Measurements from ENCODE around the gene GCH1. TPM values are rescaled to one million over a fixed set of nuclear protein-coding genes. Genes with fewer than 3 reads are reported as not detected.

Gene GCH1
- total RNA-seq, 1 experiment from 2014 or later: 16.7 TPM

DNA sequence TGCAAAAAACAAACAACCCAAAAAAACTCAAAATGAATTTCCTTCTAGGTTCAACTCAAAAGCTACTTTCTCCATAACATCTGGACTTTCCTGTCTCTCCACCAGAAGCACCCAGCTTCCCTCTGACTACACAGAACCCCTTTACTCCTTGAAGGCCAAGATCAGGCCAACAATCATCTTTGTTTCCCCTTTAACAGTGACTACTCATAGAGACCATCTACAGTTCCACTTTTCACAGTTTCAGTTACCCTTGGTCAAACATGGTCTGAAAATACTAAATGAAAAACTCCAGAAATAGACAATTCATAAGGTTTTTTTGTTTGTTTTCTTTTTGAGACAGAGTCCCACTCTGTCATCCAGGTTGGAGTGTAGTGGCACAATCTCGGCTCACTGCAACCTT, 11.8 kb downstream of the GCH1 start:
- Histone ChIP-seq H2AFZ (ENCODE audit: low read depth, low read length, poor library complexity, severe bottlenecking) (no peak overlapping the region), H3K9ac (ENCODE audit: low read length) (no peak overlapping the region), H3K79me2 (ENCODE audit: insufficient read depth, low read length) (no peaks in the 10 kb centered on the region; the same call in 1 of the 2 replicates), H3K4me1 (ENCODE audit: control insufficient read depth in 1 of 2, insufficient read depth in 2 of 2, low read length in 2 of 2) (no peaks in the 10 kb centered on the region), H3K27ac (ENCODE audit: low read depth, low read length) (no peak overlapping the region), H3K4me3 (replicated peaks in 1 of 2; ENCODE audit: low read depth in 1 of 2, low read length in 2 of 2) (no peak overlapping the region), H4K20me1 (ENCODE audit: insufficient read depth) (no peaks in the 10 kb centered on the region), H3K9me3 (ENCODE audit: control insufficient read depth in 1 of 2, insufficient read depth in 1 of 2, low read depth in 1 of 2, low read length in 2 of 2) (no peaks in the 10 kb centered on the region), H3K36me3 (ENCODE audit: control insufficient read depth in 1 of 2, insufficient read depth in 2 of 2, low read length in 2 of 2) (no peaks in the 10 kb centered on the region), H3K27me3 (ENCODE audit: insufficient read depth, low read length) (no peaks in the 10 kb centered on the region), H3K9me2 (ENCODE audit: insufficient read depth) (no peaks in the 10 kb centered on the region), H3K4me2 (ENCODE audit: low read length) (no peak overlapping the region)
- DNase-seq (ENCODE audit: low read depth, low spot score) (no peak), ATAC-seq (no peak)
- TF ChIP-seq ZFX (IDR thresholded peaks at IDR 0.05) (no peak), FOSL1 (IDR thresholded peaks at IDR 0.05; ENCODE audit: low read depth) (no peak), YY1 (IDR thresholded peaks at IDR 0.05; ENCODE audit: extremely low read depth, insufficient replicate concordance, low read depth, low read length) (no peak), JUND (IDR thresholded peaks at IDR 0.05) (no peak), CBX3 (IDR thresholded peaks at IDR 0.05; ENCODE audit: low read depth) (no peak), EZH2 (IDR thresholded peaks at IDR 0.05) (no peak), SIN3A (IDR thresholded peaks at IDR 0.05; ENCODE audit: low read depth) (no peak), SP1 (IDR thresholded peaks at IDR 0.05; ENCODE audit: low read depth) (no peak)
- TF ChIP-seq, protein P1, sequence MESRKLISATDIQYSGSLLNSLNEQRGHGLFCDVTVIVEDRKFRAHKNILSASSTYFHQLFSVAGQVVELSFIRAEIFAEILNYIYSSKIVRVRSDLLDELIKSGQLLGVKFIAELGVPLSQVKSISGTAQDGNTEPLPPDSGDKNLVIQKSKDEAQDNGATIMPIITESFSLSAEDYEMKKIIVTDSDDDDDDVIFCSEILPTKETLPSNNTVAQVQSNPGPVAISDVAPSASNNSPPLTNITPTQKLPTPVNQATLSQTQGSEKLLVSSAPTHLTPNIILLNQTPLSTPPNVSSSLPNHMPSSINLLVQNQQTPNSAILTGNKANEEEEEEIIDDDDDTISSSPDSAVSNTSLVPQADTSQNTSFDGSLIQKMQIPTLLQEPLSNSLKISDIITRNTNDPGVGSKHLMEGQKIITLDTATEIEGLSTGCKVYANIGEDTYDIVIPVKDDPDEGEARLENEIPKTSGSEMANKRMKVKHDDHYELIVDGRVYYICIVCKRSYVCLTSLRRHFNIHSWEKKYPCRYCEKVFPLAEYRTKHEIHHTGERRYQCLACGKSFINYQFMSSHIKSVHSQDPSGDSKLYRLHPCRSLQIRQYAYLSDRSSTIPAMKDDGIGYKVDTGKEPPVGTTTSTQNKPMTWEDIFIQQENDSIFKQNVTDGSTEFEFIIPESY (IDR thresholded peaks at IDR 0.05; ENCODE audit: extremely low read depth, insufficient replicate concordance, low read length): no peak
- BruUV-seq (replicated peaks): no TSS peak
- RAD21 ChIA-PET (ENCODE audit: low non-redundant PET in 1 of 2, low total read pairs in 2 of 2, uncharacterized antibody in 2 of 2, unreplicated experiment in 2 of 2): no interaction called here
- POLR2A ChIA-PET: interaction anchor here (1.1 kb wide), 1 partner anchor 9 kb away, joined by 3 read pairs; no protein-coding TSS in a partner anchor
- intact Hi-C loops (cut with micrococcal nuclease): no loop called here
- CTCF ChIA-PET: interaction anchor here (1.3 kb wide), 1 partner anchor 13 kb away, joined by 3 read pairs; no protein-coding TSS in a partner anchor

DNA sequence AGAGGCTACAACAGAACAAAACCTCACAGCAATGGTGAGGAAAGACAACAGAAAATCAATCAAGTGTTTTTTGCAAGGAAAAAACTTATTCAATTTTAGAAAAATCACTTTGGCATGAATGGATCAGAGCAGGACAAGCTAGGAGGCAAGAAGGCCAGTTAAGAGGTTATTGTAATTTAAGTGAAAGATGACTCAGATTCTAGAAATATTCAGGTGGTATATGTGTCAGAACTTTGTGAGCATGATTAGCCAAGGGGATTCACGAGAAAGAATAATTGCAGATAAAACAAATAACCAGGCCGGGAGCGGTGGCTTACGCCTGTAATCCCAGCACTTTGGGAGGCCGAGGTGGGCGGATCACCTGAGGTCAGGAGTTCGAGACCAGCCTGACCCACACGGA, 12.7 kb downstream of the GCH1 start:
- no TSS peak for BruUV-seq (replicated peaks)
- H3K79me2 ChIP-seq (ENCODE audit: insufficient read depth, low read length): no peaks in the 10 kb centered on the region; the same call in 1 of the 2 replicates
- POLR2A ChIA-PET: interaction anchor here (1.1 kb wide), 1 partner anchor 8 kb away, joined by 3 read pairs; no protein-coding TSS in a partner anchor

More for the DNA sequence above, 12.7 kb downstream of the GCH1 start:
- Histone ChIP-seq H2AFZ (ENCODE audit: low read depth, low read length, poor library complexity, severe bottlenecking) (no peak overlapping the region), H3K9ac (ENCODE audit: low read length) (no peak overlapping the region), H3K4me3 (replicated peaks in 1 of 2; ENCODE audit: low read depth in 1 of 2, low read length in 2 of 2) (no peak overlapping the region), H3K9me2 (ENCODE audit: insufficient read depth) (no peaks in the 10 kb centered on the region), H3K4me1 (ENCODE audit: control insufficient read depth in 1 of 2, insufficient read depth in 2 of 2, low read length in 2 of 2) (no peaks in the 10 kb centered on the region), H3K4me2 (ENCODE audit: low read length) (no peak overlapping the region), H4K20me1 (ENCODE audit: insufficient read depth) (no peaks in the 10 kb centered on the region), H3K36me3 (ENCODE audit: control insufficient read depth in 1 of 2, insufficient read depth in 2 of 2, low read length in 2 of 2) (no peaks in the 10 kb centered on the region), H3K27ac (ENCODE audit: low read depth, low read length) (no peak overlapping the region), H3K27me3 (ENCODE audit: insufficient read depth, low read length) (no peaks in the 10 kb centered on the region), H3K9me3 (ENCODE audit: control insufficient read depth in 1 of 2, insufficient read depth in 1 of 2, low read depth in 1 of 2, low read length in 2 of 2) (no peaks in the 10 kb centered on the region)
- TF ChIP-seq, protein P2, sequence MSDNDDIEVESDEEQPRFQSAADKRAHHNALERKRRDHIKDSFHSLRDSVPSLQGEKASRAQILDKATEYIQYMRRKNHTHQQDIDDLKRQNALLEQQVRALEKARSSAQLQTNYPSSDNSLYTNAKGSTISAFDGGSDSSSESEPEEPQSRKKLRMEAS (IDR thresholded peaks at IDR 0.05): no peak
- no peak for TF ChIP-seq POLR2AphosphoS5 (IDR thresholded peaks at IDR 0.05; ENCODE audit: low read depth, low read length)
- TF ChIP-seq EZH2phosphoT487 (IDR thresholded peaks at IDR 0.05; ENCODE audit: borderline replicate concordance): no peak
- TF ChIP-seq CBX3 (IDR thresholded peaks at IDR 0.05; ENCODE audit: low read depth): no peak
- TF ChIP-seq RAD21 (IDR thresholded peaks at IDR 0.05; ENCODE audit: low read depth): no peak
- TF ChIP-seq, protein P3, sequence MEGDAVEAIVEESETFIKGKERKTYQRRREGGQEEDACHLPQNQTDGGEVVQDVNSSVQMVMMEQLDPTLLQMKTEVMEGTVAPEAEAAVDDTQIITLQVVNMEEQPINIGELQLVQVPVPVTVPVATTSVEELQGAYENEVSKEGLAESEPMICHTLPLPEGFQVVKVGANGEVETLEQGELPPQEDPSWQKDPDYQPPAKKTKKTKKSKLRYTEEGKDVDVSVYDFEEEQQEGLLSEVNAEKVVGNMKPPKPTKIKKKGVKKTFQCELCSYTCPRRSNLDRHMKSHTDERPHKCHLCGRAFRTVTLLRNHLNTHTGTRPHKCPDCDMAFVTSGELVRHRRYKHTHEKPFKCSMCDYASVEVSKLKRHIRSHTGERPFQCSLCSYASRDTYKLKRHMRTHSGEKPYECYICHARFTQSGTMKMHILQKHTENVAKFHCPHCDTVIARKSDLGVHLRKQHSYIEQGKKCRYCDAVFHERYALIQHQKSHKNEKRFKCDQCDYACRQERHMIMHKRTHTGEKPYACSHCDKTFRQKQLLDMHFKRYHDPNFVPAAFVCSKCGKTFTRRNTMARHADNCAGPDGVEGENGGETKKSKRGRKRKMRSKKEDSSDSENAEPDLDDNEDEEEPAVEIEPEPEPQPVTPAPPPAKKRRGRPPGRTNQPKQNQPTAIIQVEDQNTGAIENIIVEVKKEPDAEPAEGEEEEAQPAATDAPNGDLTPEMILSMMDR (IDR thresholded peaks at IDR 0.05 in 2 of 3, conservative IDR thresholded peaks at IDR 0.05 in 1 of 3; ENCODE audit: borderline replicate concordance in 1 of 3, insufficient read depth in 1 of 3, low read depth in 2 of 3, low read length in 2 of 3): no peak
- RAD21 ChIA-PET (ENCODE audit: low non-redundant PET in 1 of 2, low total read pairs in 2 of 2, uncharacterized antibody in 2 of 2, unreplicated experiment in 2 of 2): no interaction called here
- ATAC-seq (no peak), DNase-seq (ENCODE audit: low read depth, low spot score) (no peak)
- intact Hi-C loops (cut with micrococcal nuclease): no loop called here
- CTCF ChIA-PET: no interaction called here
